ENCODE results near the gene GINS2.

GINS2 gene

DNA sequence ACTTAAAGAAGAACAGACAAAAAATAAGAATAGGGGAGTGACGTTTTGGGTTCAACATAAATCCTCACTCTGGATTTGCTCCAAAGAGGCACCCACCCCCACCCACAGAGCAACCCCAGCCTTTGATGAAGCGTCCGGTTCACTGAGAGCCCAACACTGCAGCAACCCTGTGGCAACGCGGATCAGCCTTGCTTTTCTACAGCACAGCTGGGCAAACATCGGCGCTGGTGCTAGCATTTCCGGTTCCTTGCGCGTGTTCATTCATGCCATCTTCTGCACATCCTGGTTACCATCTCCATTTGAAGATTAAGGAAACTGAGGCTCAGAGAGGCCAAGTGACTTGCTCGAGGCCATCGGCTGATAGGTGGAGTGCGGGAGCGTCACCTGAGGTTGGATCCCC lies 8.7 kb upstream of the GINS2 start:
- H3K9ac ChIP-seq (ENCODE audit: low read length), result no peak overlapping the region
- H3K27ac ChIP-seq (ENCODE audit: low read depth, low read length), result no peak overlapping the region
- no peaks in the 10 kb centered on the region for H3K27me3 ChIP-seq (ENCODE audit: control insufficient read depth, insufficient read depth, low read length)
- no peak overlapping the region for H3K4me3 ChIP-seq (ENCODE audit: low read length)
- H3K4me1 ChIP-seq (ENCODE audit: control insufficient read depth, insufficient read depth, low read length), result no peaks in the 10 kb centered on the region
- no peaks in the 10 kb centered on the region for H3K36me3 ChIP-seq (ENCODE audit: control insufficient read depth, insufficient read depth, low read length)

DNA sequence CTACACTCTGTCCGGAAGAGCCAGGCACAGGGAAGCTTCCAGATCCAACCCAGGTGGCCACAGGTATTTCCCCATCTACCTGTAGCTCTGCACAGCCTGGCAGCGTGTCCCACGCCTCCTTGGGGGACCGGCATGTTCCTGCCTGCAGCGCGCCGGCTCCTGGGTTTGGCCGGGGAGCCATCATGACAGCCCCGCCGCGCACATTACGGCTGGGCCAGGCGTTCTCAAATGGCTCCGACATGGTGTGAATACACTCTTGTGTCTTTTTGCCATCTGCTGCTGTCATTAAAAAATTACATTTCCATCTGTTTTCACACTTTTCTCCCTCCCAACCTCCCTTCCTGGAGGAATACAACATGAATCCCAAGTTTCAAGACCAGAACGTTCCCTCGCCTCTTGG lies 8.0 kb upstream of the GINS2 start:
- H3K27me3 ChIP-seq (ENCODE audit: control insufficient read depth, insufficient read depth, low read length), result no peaks in the 10 kb centered on the region
- H3K4me1 ChIP-seq (ENCODE audit: control insufficient read depth, insufficient read depth, low read length), result no peaks in the 10 kb centered on the region
- no peak overlapping the region for H3K4me3 ChIP-seq (ENCODE audit: low read length)
- H3K36me3 ChIP-seq (ENCODE audit: control insufficient read depth, insufficient read depth, low read length), result no peaks in the 10 kb centered on the region
- H3K9ac ChIP-seq (ENCODE audit: low read length), result no peak overlapping the region
- H3K27ac ChIP-seq (ENCODE audit: low read depth, low read length), result no peak overlapping the region

DNA sequence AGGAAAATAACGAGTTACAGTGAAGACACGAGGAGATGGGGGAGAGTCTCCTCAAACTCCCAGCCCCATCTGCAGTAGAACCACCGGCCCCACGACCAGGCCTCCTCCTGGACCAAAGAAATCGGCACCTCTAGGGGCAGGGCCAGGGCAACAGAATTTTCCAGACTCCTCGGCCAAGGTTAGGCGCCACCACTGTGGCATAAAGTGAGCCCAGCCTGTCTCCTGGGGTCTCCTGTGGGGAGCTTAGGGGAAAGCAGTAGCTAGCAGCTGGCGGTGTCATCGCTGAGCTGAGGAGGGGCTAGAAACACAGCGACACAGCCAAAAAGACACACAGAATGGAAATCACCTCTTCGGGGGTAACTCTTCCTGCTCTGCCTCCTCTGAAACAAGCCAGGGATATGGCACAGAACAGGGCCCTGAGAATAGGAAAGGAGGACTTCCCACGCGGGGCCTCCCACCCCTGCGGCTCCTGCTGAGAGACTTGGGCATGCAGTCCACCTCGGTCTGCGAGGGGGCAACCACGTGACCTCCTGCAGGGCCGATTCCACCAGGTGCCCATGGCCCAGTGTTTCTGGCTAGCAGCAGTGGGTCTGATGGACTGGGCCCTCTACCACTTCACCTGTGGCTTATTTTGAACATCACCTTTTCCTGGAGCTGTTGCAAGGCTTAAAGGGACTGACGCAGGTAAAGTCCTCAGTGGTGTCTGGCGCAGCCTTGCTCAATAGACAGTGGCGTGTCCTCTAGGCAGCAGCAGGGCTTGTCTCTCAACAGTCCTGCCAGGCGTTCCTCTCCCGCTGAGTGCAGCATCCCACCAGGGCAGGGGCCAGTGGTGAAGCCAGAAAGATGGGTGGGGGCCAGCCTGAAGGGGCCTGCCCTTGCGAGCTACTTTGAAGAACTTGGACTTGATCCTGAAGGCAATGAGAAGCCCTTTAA lies 6.7 kb upstream of the GINS2 start:
- Histone ChIP-seq H3K27ac (ENCODE audit: low read depth, low read length) (no peak overlapping the region), H3K4me1 (ENCODE audit: control insufficient read depth, insufficient read depth, low read length) (no peaks in the 10 kb centered on the region), H3K9ac (ENCODE audit: low read length) (no peak overlapping the region), H3K36me3 (ENCODE audit: control insufficient read depth, insufficient read depth, low read length) (no peaks in the 10 kb centered on the region), H3K27me3 (ENCODE audit: control insufficient read depth, insufficient read depth, low read length) (peaks cover 2% of the 10 kb centered on the region), H3K4me3 (ENCODE audit: low read length) (no peak overlapping the region)

DNA sequence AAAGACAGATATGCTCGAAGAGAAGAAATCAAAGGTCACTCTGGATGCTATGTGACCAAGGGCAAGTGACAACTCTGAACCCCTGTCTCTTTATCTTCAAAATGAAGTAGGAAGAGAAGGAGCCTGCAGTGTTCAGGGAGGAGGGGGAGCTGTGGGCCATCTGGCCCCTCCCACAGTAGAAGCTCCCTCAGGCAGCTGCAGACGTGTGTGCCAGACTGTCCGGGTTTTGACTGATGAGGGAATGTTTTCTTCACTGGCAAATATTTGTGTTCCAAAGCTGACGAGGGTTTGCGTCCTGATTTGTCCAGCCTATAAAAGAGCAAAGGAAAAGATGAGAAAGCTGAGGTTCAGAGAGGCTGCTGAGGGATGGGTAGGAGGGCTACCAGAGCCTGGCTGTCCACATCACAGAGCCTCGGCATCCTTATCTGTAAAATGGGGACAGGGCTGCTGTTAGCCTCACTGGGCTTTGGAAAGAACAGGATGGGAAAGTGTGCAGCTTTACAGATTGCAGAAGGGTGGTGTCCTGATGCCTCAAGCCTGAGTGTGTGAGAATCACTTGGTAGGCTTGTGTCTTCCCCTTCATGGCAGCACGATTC lies 1.8 kb upstream of the GINS2 start:
- H3K27ac ChIP-seq (ENCODE audit: low read depth, low read length), result no peak overlapping the region
- no peaks in the 10 kb centered on the region for H3K4me1 ChIP-seq (ENCODE audit: control insufficient read depth, insufficient read depth, low read length)
- H3K36me3 ChIP-seq (ENCODE audit: control insufficient read depth, insufficient read depth, low read length), result no peaks in the 10 kb centered on the region
- peaks cover 5% of the 10 kb centered on the region for H3K27me3 ChIP-seq (ENCODE audit: control insufficient read depth, insufficient read depth, low read length)
- no peak overlapping the region for H3K4me3 ChIP-seq (ENCODE audit: low read length)
- no peak overlapping the region for H3K9ac ChIP-seq (ENCODE audit: low read length)

DNA sequence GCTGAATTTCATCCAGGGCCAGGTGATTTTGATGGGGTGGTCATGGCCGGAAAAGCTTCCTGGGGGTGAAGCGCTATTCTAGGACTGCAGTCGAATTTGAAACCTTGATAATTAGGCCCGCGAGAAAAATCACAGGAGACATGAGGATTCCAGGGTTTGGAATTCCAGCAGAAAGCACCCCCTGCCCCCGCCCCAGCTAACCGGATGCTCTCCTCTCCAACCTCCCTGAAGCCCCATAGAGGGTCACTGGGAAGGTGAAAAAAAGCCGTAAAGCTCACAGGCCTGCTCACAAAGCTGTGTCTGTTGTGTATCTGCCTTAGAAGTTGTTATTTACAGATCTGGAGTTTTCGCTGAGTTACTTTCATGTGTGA lies 1.2 kb upstream of the GINS2 start:
- Histone ChIP-seq H3K36me3 (ENCODE audit: control insufficient read depth, insufficient read depth, low read length) (no peaks in the 10 kb centered on the region), H3K4me3 (ENCODE audit: low read length) (no peak overlapping the region), H3K9ac (ENCODE audit: low read length) (no peak overlapping the region), H3K4me1 (ENCODE audit: control insufficient read depth, insufficient read depth, low read length) (no peaks in the 10 kb centered on the region), H3K27ac (ENCODE audit: low read depth, low read length) (no peak overlapping the region), H3K27me3 (ENCODE audit: control insufficient read depth, insufficient read depth, low read length) (peaks cover 5% of the 10 kb centered on the region)

DNA sequence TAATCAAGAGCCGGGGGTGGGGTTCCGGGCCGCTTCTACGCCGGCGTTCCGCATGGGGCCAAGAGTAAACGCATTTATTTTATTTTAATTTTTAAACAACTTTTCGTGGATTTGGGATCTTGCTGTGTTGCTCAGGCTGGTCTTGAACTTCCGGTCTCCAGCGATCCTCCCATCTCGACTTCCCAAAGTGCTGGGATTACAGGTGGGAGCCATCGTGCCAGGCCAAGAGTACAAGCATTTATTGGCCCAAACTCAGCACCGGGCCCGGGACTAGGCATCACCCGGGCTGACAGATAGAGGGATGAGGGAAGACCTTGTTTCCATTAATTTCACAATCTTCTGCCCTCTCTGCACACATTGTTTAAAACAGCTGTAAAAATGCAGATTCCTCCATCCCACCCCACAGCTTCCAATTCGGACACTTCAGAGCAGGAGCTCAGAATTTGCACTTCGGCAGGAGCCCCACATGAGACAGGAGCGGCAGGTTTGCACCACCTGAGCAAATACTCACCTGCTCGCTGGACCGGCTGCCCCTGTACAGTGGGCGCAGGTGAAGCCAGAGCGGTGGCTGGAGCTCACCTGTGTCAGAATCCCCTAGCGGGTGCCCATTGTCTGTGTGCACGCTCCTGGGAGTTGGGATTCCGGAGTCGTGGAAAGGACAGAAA lies 663 bp upstream of the GINS2 start:
- H3K9ac ChIP-seq (ENCODE audit: low read length), result no peak overlapping the region
- no peaks in the 10 kb centered on the region for H3K36me3 ChIP-seq (ENCODE audit: control insufficient read depth, insufficient read depth, low read length)
- H3K27me3 ChIP-seq (ENCODE audit: control insufficient read depth, insufficient read depth, low read length), result peaks cover 5% of the 10 kb centered on the region
- H3K27ac ChIP-seq (ENCODE audit: low read depth, low read length), result no peak overlapping the region
- no peaks in the 10 kb centered on the region for H3K4me1 ChIP-seq (ENCODE audit: control insufficient read depth, insufficient read depth, low read length)
- H3K4me3 ChIP-seq (ENCODE audit: low read length), result peak overlapping the region; percentile 24

DNA sequence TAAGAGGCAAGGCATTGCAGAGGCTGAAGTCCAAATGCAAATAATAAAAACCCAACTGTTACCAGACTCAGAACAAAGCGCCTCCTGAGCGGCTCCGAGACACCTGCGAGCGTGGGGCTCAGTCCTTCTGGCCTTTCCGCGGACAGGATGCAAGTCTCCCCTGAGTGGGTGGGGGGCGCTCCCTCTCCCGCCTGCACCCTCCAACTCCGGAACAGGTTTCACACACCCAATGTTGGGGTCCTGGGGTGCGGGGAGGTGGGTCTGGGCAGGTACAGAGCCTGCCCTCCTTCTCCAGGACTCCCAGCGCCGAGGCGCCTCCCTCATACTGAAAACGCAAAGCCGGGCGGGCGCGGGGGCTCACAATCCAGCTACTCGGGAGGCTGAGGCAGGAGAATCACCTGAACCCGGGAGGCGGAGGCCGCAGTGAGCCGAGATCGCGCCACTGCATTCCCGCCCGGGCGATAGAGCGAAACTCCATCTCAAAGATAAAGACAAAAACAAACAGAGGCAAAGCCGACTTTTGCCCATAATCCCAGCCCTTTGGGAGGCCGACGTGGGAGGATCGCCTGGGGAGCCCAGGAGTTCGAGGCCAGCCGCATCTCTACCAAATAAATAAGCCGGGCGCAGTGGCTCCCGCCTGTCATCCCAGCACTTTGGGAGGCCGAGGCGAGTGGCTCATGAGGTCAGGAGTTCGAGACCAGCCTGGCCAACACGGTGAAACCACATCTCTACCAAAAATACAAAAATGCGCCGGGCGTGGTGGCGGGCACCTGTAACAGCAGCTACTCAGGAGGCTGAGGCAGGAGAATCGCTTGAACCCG lies 893 bp downstream of the GINS2 start:
- H3K4me1 ChIP-seq (ENCODE audit: control insufficient read depth, insufficient read depth, low read length), result no peaks in the 10 kb centered on the region
- H3K27me3 ChIP-seq (ENCODE audit: control insufficient read depth, insufficient read depth, low read length), result peaks cover 5% of the 10 kb centered on the region
- H3K9ac ChIP-seq (ENCODE audit: low read length), result no peak overlapping the region
- H3K36me3 ChIP-seq (ENCODE audit: control insufficient read depth, insufficient read depth, low read length), result no peaks in the 10 kb centered on the region
- H3K27ac ChIP-seq (ENCODE audit: low read depth, low read length), result no peak overlapping the region
- peak overlapping the region; percentile 87 for H3K4me3 ChIP-seq (ENCODE audit: low read length)

DNA sequence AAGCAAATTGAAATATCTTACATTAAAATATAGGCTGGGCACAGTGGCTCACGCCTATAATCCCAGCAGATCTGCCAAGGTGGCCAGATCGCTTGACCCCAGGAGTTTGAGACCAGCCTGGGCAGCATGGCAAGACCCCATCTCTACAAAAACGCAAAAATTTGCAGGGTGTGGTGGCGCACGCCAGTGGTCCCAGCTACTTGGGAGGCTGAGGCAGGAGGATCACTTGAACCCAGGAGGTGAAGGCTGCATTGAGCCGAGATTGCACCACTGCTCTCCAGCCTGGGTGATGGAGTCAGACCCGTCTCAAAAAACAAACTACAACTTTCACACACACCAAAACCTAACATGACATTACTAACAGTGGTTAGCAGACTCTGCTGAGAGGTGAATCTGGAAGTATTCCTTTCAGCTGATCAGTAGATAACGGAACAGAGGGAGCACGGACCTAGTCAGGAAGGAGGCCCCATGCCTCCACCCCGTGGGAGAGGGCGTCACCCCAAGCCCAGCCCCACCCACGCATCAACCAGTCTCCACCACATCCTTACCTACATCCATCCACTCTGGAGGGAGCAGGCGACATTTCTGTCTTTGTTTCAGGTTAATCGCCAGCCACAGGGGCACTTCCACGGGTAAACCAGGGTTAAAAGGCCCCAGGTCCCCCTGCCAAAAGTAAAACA lies 1.7 kb downstream of the GINS2 start:
- Histone ChIP-seq H3K27ac (ENCODE audit: low read depth, low read length) (no peak overlapping the region), H3K4me3 (ENCODE audit: low read length) (no peak overlapping the region), H3K27me3 (ENCODE audit: control insufficient read depth, insufficient read depth, low read length) (peaks cover 5% of the 10 kb centered on the region), H3K9ac (ENCODE audit: low read length) (no peak overlapping the region), H3K4me1 (ENCODE audit: control insufficient read depth, insufficient read depth, low read length) (no peaks in the 10 kb centered on the region), H3K36me3 (ENCODE audit: control insufficient read depth, insufficient read depth, low read length) (no peaks in the 10 kb centered on the region)

DNA sequence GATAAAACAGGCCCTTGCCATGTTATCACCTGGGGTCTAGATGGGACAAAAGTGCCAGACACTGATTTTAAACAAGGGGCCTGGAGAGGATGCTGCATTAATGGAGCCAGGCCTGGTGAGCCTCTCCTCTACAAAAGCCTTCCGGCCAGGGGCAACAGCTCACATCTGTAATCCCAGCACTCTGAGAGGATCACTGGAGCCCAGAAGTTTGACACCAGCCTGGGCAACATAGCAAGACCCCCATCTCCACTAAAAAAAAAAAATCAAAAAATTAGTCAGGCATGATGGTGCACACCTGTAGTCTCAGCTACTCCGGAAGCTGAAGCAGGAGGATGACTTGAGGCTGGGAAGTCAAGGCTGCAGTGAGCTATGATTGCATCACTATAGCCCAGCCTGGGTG lies 3.5 kb downstream of the GINS2 start:
- H3K27ac ChIP-seq (ENCODE audit: low read depth, low read length), result no peak overlapping the region
- H3K36me3 ChIP-seq (ENCODE audit: control insufficient read depth, insufficient read depth, low read length), result no peaks in the 10 kb centered on the region
- H3K4me3 ChIP-seq (ENCODE audit: low read length), result no peak overlapping the region
- H3K9ac ChIP-seq (ENCODE audit: low read length), result no peak overlapping the region
- H3K4me1 ChIP-seq (ENCODE audit: control insufficient read depth, insufficient read depth, low read length), result no peaks in the 10 kb centered on the region
- peaks cover 3% of the 10 kb centered on the region for H3K27me3 ChIP-seq (ENCODE audit: control insufficient read depth, insufficient read depth, low read length)

DNA sequence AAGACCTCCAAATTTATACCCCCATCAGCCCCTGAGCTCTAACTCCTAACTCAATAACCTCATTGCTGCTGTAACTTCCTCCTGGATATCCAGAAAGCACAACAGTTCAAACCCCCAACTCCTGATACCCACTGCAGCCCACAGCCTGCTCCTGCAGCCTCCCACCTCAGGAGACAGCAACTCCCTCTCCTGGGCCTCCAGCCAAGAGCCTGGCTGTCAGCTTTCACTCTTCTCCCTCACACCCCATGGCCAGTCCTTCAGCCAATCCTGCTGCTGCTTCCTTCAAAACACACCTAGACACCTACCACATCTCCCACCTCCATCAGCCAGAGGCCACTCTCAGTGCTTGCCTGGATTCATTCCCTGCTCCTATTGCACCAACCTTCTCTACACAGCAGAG lies 5.4 kb downstream of the GINS2 start:
- no peak overlapping the region for H3K27ac ChIP-seq (ENCODE audit: low read depth, low read length)
- H3K27me3 ChIP-seq (ENCODE audit: control insufficient read depth, insufficient read depth, low read length), result no peaks in the 10 kb centered on the region
- no peaks in the 10 kb centered on the region for H3K36me3 ChIP-seq (ENCODE audit: control insufficient read depth, insufficient read depth, low read length)
- no peak overlapping the region for H3K4me3 ChIP-seq (ENCODE audit: low read length)
- H3K4me1 ChIP-seq (ENCODE audit: control insufficient read depth, insufficient read depth, low read length), result no peaks in the 10 kb centered on the region
- no peak overlapping the region for H3K9ac ChIP-seq (ENCODE audit: low read length)

DNA sequence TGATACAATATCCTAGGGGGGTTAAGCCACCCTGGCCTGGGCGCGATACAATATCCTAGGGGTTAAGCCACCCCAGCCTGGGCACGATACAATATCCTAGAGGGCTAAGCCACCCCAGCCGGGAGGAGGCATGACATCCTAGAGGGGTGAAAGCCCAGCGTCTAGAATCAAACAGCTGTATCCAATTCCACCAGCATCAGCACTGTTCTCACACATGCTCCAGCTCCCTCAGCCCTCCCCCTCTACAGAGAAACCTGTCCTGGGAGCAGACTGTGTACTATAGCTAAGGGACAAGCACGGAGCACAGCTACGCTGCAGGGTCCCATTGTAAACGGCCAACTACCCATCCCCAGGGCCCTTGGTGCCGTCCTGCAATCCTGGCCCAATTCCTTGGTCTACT lies 6.2 kb downstream of the GINS2 start:
- no peak overlapping the region for H3K27ac ChIP-seq (ENCODE audit: low read depth, low read length)
- no peak overlapping the region for H3K4me3 ChIP-seq (ENCODE audit: low read length)
- no peak overlapping the region for H3K9ac ChIP-seq (ENCODE audit: low read length)
- H3K27me3 ChIP-seq (ENCODE audit: control insufficient read depth, insufficient read depth, low read length), result no peaks in the 10 kb centered on the region
- no peaks in the 10 kb centered on the region for H3K36me3 ChIP-seq (ENCODE audit: control insufficient read depth, insufficient read depth, low read length)
- H3K4me1 ChIP-seq (ENCODE audit: control insufficient read depth, insufficient read depth, low read length), result no peaks in the 10 kb centered on the region

DNA sequence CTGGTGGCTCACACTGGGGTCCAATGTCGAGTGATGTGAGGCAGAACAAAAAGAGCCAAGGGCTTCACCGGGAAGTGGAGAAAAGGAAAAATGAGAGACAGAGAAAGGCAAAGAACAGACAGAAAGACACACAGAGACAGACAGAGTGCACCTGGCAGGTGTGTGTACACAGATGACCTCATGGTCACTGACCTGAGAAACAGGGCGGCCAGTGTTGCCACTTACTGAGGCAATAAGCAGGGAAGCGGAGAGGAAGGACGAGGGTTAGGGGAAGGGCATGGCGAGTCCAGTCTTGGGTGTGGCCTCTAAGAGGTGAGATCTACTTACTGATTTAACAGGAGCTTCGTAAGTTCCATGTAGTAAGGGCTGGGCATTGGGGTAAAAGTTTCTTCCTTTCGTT lies 7.5 kb downstream of the GINS2 start:
- Histone ChIP-seq H3K36me3 (ENCODE audit: control insufficient read depth, insufficient read depth, low read length) (no peaks in the 10 kb centered on the region), H3K4me1 (ENCODE audit: control insufficient read depth, insufficient read depth, low read length) (no peaks in the 10 kb centered on the region), H3K4me3 (ENCODE audit: low read length) (no peak overlapping the region), H3K27ac (ENCODE audit: low read depth, low read length) (no peak overlapping the region), H3K9ac (ENCODE audit: low read length) (no peak overlapping the region), H3K27me3 (ENCODE audit: control insufficient read depth, insufficient read depth, low read length) (no peaks in the 10 kb centered on the region)
